HL-60 (cell line): ENCODE results near the gene KRTAP10-9.
"Not testable (repeated sequence)": the region's sequence is repeated elsewhere in the genome, so short reads cannot be mapped to it uniquely, and the experiment has no call there.

Experiments used
- CTCF ChIP-seq: IDR thresholded peaks from one replicate; pipeline ENCODE4 v1.5.1; 2011; ENCODE audit warnings: low read length, control low read depth, inconsistent platforms; ENCODE audit not compliant: insufficient read depth
- GABPA ChIP-seq: IDR thresholded peaks from 2 replicates; pipeline ENCODE4 v1.6.1; 2012; ENCODE audit warnings: low read depth
- POLR2AphosphoS5 ChIP-seq: IDR thresholded peaks from 2 replicates; pipeline ENCODE4 v1.6.1; 2012; ENCODE audit warnings: low read depth
- REST ChIP-seq: IDR thresholded peaks from 2 replicates; pipeline ENCODE4 v1.6.1; 2012; ENCODE audit warnings: low read depth; ENCODE audit not compliant: insufficient replicate concordance
- SPI1 ChIP-seq: IDR thresholded peaks from 2 replicates; pipeline ENCODE4 v1.6.1; 2012; ENCODE audit warnings: low read depth, mild to moderate bottlenecking, borderline replicate concordance

- TF ChIP-seq CTCF, POLR2AphosphoS5, REST, GABPA, SPI1: not testable (repeated sequence)
These were observed 11.0 kb downstream of the KRTAP10-9 start for GRCh38 chr21:44637851-44638348.
